ENCODE results near the gene FOXI2.

DNA sequence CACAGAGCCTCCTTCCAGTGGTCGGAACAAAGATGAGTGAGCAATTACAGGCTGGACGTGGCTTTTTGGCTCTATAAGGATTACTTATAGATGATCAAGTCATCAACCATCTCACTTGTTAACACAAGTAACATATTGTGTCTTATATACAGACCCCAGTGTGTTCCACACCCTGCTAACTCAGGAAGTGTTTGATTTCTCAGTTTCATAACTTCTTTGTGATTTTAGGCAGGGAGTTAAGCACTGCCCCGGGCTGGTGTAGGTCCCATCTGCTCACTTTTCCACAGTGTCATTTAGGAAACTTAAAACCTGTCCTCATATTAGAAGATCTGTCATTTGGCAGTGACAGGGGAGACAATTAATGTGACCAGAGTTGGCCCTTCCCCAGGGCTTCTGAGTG lies 6.2 kb downstream of the FOXI2 start:
- TF ChIP-seq CTCF (conservative IDR thresholded peaks at IDR 0.05; ENCODE audit: low read depth, low read length) (no peak), RCOR1 (IDR thresholded peaks at IDR 0.05; ENCODE audit: insufficient replicate concordance, low read length) (no peak), MXI1 (IDR thresholded peaks at IDR 0.05; ENCODE audit: borderline replicate concordance, low read depth, low read length) (no peak), MAFK (IDR thresholded peaks at IDR 0.05; ENCODE audit: low read depth, low read length) (no peak), MAZ (IDR thresholded peaks at IDR 0.05; ENCODE audit: borderline replicate concordance, low read depth, low read length) (no peak), FOS (IDR thresholded peaks at IDR 0.05; ENCODE audit: low read depth, low read length) (no peak), CEBPB (IDR thresholded peaks at IDR 0.05; ENCODE audit: low read depth, low read length) (no peak)
